ENCODE measurements around the gene CCDC91. TPM values are rescaled to one million over a fixed set of nuclear protein-coding genes. Genes with fewer than 3 reads are reported as not detected.

Gene CCDC91
- total and polyA plus RNA-seq, 2 of the 4 experiments (the other 2 are of a cell fraction), result 8.6 to 14.7 TPM

DNA sequence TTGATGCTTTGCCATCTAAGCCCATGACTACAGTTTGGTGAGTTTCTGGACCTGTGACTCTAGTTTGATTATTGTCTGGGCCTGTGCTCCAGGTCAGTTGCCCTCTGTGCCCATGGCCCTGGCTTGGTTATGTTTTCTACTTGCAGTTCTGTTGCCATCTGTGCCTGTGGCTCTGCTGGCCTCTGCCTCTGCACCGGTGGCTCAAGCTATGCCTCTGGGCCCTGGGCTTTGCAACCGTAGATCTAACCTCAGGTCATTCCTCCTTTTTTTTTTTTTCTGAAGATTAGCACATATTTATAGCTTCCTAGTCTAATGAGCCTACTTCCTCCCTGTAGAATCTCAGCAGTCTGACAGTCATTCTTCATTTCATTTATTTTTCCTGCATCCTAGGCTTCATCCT, 161.2 kb downstream of the CCDC91 start:
- ATAC-seq (ENCODE audit: low read depth), result no peak

More for the DNA sequence above, 161.2 kb downstream of the CCDC91 start:
- H3K56ac ChIP-seq (ENCODE audit: extremely low read depth, insufficient read depth, low read length), result no peak overlapping the region
- no peak overlapping the region for H2BK20ac ChIP-seq (ENCODE audit: low read depth, low read length)
- no peak overlapping the region for H2AK5ac ChIP-seq (ENCODE audit: low read depth, low read length)
- H2BK120ac ChIP-seq (ENCODE audit: low read depth, low read length), result no peak overlapping the region
- H3K9me1 ChIP-seq (ENCODE audit: insufficient read depth, low read length), result no peaks in the 10 kb centered on the region; the same call in 1 of the 2 replicates
- BruUV-seq (replicated peaks), result no TSS peak
- no peak overlapping the region for H2AK9ac ChIP-seq (replicated peaks; ENCODE audit: low read depth, low read length, poor library complexity)
- H3K4me3 ChIP-seq (ENCODE audit: insufficient read depth, low read depth, low read length), result no peak overlapping the region
- H2AFZ ChIP-seq (replicated peaks; ENCODE audit: low read length, poor library complexity), result no peak overlapping the region
- no peak overlapping the region for H3K9ac ChIP-seq (ENCODE audit: low read depth, low read length)
- H3K9me3 ChIP-seq (ENCODE audit: control insufficient read depth, insufficient read depth, low read length), result peaks cover 8% of the 10 kb centered on the region
- peaks cover 2% of the 10 kb centered on the region; the same call in 1 of the 2 replicates for H3K36me3 ChIP-seq (ENCODE audit: control insufficient read depth, insufficient read depth, low read length)
- dilution Hi-C loops (cut with HindIII; ENCODE audit: low sequenced_read_pairs, unreplicated experiment), result no loop called here
- no peak overlapping the region for H3K18ac ChIP-seq (ENCODE audit: low read depth, low read length)
- ChIA-PET CTCF (interaction anchor here (0.6 kb wide), 1 partner anchor 438 kb away, joined by 5 read pairs; no protein-coding TSS in a partner anchor), POLR2A (ENCODE audit: unreplicated experiment) (no interaction called here)
- no peak overlapping the region for H2BK15ac ChIP-seq (ENCODE audit: low read depth, low read length)
- in situ Hi-C loops (cut with MboI; ENCODE audit: low sequenced_read_pairs), result no loop called here
- H3K4me1 ChIP-seq (ENCODE audit: control insufficient read depth, insufficient read depth, low read length), result no peaks in the 10 kb centered on the region
- no peak overlapping the region for H3K27ac ChIP-seq (ENCODE audit: insufficient read depth, low read length)
- H3K14ac ChIP-seq (replicated peaks; ENCODE audit: low read depth, low read length), result no peak overlapping the region
- H3K79me1 ChIP-seq (ENCODE audit: low read depth in 1 of 2, low read length in 2 of 2), result 0 out of 4 replicates have a peak, but pooled peaks cover 0 to 3% of the 10 kb centered on the region in 2 experiments
- intact Hi-C loops (cut with micrococcal nuclease), result no loop called here
- H3K23ac ChIP-seq (ENCODE audit: low read depth, low read length), result no peak overlapping the region
- no peak for TF ChIP-seq SMC3 (IDR thresholded peaks at IDR 0.05; ENCODE audit: low read depth, low read length)
- no peak for TF ChIP-seq MAZ (IDR thresholded peaks at IDR 0.05; ENCODE audit: borderline replicate concordance, low read depth, low read length)
- TF ChIP-seq, protein P1, sequence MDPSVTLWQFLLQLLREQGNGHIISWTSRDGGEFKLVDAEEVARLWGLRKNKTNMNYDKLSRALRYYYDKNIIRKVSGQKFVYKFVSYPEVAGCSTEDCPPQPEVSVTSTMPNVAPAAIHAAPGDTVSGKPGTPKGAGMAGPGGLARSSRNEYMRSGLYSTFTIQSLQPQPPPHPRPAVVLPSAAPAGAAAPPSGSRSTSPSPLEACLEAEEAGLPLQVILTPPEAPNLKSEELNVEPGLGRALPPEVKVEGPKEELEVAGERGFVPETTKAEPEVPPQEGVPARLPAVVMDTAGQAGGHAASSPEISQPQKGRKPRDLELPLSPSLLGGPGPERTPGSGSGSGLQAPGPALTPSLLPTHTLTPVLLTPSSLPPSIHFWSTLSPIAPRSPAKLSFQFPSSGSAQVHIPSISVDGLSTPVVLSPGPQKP (IDR thresholded peaks at IDR 0.05; ENCODE audit: borderline replicate concordance, low read depth, low read length), result no peak
- no peak for TF ChIP-seq RCOR1 (IDR thresholded peaks at IDR 0.05; ENCODE audit: insufficient replicate concordance, low read length)
- WGBS, 2 experiments (ENCODE audit: extremely low coverage in 2 of 2, insufficient read length in 1 of 2), result no CpG with 5 or more reads among the region's 2 CpGs
- H4K5ac ChIP-seq (ENCODE audit: low read depth, low read length), result no peak overlapping the region
- no peak overlapping the region for H4K91ac ChIP-seq (ENCODE audit: insufficient read depth, low read depth, low read length)
- no peak for DNase-seq
- H2BK5ac ChIP-seq (ENCODE audit: low read depth, low read length, poor library complexity, severe bottlenecking), result no peak overlapping the region
- H3K27me3 ChIP-seq (ENCODE audit: control insufficient read depth, insufficient read depth, low read length), result no peaks in the 10 kb centered on the region
- H3K4ac ChIP-seq (ENCODE audit: low read depth, low read length), result no peak overlapping the region
- no peaks in the 10 kb centered on the region for H4K20me1 ChIP-seq (ENCODE audit: insufficient read depth, low read length)
- H3K4me2 ChIP-seq (ENCODE audit: low read depth, low read length), result no peak overlapping the region
- H4K8ac ChIP-seq (ENCODE audit: low read depth in 2 of 2, low read length in 2 of 2), result no peak overlapping the region

All from IMR-90 (cell line).